Right lobe of liver (tissue), 4 donors: Measurements from ENCODE around the gene UBAC2.

ENCODE experiments used
- CTCF ChIP-seq, 4 donors: fragments of 200-600 bp in 3 of 4; fragments of 450-650 bp in 1 of 4; IDR thresholded peaks; one replicate each; pipeline versions ENCODE4 v1.5.1 to v1.8.0; 2016 to 2022; ENCODE audit warnings: antibody characterized with exemption in 4 of 4, mild to moderate bottlenecking in 2 of 4
- POLR2A ChIP-seq: fragments of 450-650 bp; IDR thresholded peaks from one replicate; pipeline ENCODE4 v1.6.1; 2017; ENCODE audit warnings: antibody characterized with exemption, mild to moderate bottlenecking
- donor health status: DM: no; HTN: no; CAD: no.
- donor health status: DM: no; HTN: no; CAD: no.
- donor health status: DM: no; HTN: yes; CAD: no.

GRCh38 chr13:99302637-99303505, 102.2 kb downstream of the UBAC2 start:
- TF ChIP-seq CTCF (IDR thresholded peaks at IDR 0.05) = no peak
- TF ChIP-seq POLR2A = no peak
